Measurements from ENCODE around the gene MPHOSPH6. TPM values are rescaled to one million over a fixed set of nuclear protein-coding genes. Genes with fewer than 3 reads are reported as not detected.

Gene MPHOSPH6
- total RNA-seq, 4 donors from 2014 or later = 5.0 to 47.7 (median 32.4) TPM; not detected in 1

DNA sequence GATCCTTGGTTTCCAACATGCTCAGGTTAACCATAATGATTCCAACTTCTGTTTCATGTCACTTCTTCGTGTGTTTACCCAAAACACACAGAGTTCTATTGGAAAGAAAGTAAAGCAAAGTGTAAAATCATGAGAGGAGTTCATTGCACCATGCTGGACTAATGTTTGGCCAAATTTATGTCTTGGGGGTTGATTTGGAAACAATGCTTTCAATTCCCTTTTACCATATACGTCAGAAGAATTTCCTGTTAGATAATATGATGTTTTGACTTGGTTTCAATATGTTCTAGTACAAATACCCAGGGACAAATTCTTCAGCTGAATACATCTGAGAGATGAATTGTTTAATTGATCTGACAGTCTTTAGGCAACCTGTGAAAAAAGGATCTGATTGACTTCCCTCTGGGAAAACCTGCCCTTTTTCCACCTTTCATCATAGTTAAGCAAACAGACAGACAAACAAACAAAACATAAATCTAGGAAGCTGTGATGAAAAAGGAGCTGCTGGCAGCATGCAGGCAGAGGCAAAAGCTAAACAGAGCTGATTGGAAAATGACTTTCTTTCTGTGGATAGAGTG is 26.0 kb upstream of the MPHOSPH6 start:
- Histone ChIP-seq H3K4me3 (no peak overlapping the region), H3K36me3 (no peaks in the 10 kb centered on the region), H3K27ac (peak overlapping the region; percentile 39 to 59 (median 57)), H3K27me3 (no peaks in the 10 kb centered on the region), H3K4me1 (peaks cover 0 to 24% (median 9%) of the 10 kb centered on the region in 4 donors), H3K9me3 (no peaks in the 10 kb centered on the region)
- DNase-seq = no peak
- WGBS, 2 donors (ENCODE audit: low coverage in 1 of 2) = 28 to 45% methylated on average over 1 to 2 of the region's 2 CpGs
- in situ Hi-C loops (cut with MboI; ENCODE audit: low pct_ligation_motif_present in 1 of 4, low pct_unique_long_range_greater_than_20kb in 1 of 4, low sequenced_read_pairs in 3 of 4) (no loop called here), intact Hi-C loops (cut with DNase I; ENCODE audit: low total_unique reads) (no loop called here)
- TF ChIP-seq POLR2AphosphoS5 (IDR thresholded peaks at IDR 0.05) (peak; percentile 26 to 32 (median 29)), POLR2A (IDR thresholded peaks at IDR 0.05) (no peak), EP300 (IDR thresholded peaks at IDR 0.05; ENCODE audit: low read depth) (no peak)
- TF ChIP-seq, protein P1, sequence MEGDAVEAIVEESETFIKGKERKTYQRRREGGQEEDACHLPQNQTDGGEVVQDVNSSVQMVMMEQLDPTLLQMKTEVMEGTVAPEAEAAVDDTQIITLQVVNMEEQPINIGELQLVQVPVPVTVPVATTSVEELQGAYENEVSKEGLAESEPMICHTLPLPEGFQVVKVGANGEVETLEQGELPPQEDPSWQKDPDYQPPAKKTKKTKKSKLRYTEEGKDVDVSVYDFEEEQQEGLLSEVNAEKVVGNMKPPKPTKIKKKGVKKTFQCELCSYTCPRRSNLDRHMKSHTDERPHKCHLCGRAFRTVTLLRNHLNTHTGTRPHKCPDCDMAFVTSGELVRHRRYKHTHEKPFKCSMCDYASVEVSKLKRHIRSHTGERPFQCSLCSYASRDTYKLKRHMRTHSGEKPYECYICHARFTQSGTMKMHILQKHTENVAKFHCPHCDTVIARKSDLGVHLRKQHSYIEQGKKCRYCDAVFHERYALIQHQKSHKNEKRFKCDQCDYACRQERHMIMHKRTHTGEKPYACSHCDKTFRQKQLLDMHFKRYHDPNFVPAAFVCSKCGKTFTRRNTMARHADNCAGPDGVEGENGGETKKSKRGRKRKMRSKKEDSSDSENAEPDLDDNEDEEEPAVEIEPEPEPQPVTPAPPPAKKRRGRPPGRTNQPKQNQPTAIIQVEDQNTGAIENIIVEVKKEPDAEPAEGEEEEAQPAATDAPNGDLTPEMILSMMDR (IDR thresholded peaks at IDR 0.05) = no peak

DNA sequence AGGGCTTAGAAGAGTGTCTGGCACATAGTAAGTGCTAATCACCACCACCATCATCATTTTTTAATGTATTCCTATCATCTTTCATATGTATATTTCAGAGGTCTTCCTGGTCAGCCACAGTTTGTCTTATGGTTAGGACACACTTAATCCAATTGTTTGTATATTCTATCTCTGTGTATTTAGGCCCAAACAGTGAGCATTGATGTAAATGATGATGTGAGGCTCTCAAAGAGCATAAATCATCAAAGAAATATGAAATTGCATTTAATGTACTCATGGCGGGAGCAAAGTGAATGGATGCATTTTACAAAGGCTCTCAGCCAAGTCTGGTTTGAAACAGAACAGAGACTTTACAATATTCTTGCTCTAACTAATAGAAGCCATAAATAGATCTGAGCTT is 24.1 kb upstream of the MPHOSPH6 start:
- TF ChIP-seq EP300 (IDR thresholded peaks at IDR 0.05; ENCODE audit: low read depth) (no peak), POLR2AphosphoS5 (IDR thresholded peaks at IDR 0.05) (no peak), POLR2A (IDR thresholded peaks at IDR 0.05) (no peak)
- TF ChIP-seq, protein P1 (IDR thresholded peaks at IDR 0.05) = no peak
- H3K27ac ChIP-seq = no peak overlapping the region
- intact Hi-C loops (cut with DNase I; ENCODE audit: low total_unique reads) (no loop called here), in situ Hi-C loops (cut with MboI; ENCODE audit: low pct_ligation_motif_present in 1 of 4, low pct_unique_long_range_greater_than_20kb in 1 of 4, low sequenced_read_pairs in 3 of 4) (no loop called here)
- H3K9me3 ChIP-seq = no peaks in the 10 kb centered on the region
- no peak overlapping the region for H3K4me3 ChIP-seq
- no peaks in the 10 kb centered on the region for H3K27me3 ChIP-seq
- DNase-seq = no peak
- peaks cover 0 to 24% (median 9%) of the 10 kb centered on the region in 4 donors for H3K4me1 ChIP-seq
- H3K36me3 ChIP-seq = no peaks in the 10 kb centered on the region
- whole genome bisulfite sequencing, 2 donors (ENCODE audit: low coverage in 1 of 2) = 71 to 84% methylated on average over 1 of the region's 1 CpG

DNA sequence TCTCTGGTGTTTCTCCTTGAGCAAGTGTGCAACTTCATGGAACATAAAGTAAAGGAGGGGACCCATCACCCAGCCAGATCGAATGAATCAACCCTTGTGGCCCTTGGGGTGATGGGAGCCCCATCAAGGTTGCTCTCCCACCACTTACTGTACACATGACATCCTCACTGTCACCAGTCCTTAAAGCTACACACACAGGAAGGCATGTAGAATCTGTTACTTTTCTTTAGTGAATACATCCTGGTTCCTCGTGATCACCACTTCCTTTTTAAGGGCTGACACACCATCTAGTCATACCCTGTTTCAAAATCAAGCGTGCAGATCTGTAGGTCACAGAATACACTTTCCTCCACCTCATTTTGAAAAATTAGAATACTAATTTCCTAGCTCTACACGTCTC is 22.6 kb upstream of the MPHOSPH6 start:
- Histone ChIP-seq H3K27me3 (no peaks in the 10 kb centered on the region), H3K4me1 (peaks cover 0 to 24% (median 9%) of the 10 kb centered on the region in 4 donors), H3K4me3 (no peak overlapping the region), H3K36me3 (no peaks in the 10 kb centered on the region), H3K9me3 (no peaks in the 10 kb centered on the region), H3K27ac (no peak overlapping the region)
- intact Hi-C loops (cut with DNase I; ENCODE audit: low total_unique reads) = no loop called here
- no peak for DNase-seq
- WGBS, 2 donors (ENCODE audit: low coverage in 1 of 2) = 51 to 61% methylated on average over 3 to 4 of the region's 4 CpGs
- no peak for TF ChIP-seq POLR2A (IDR thresholded peaks at IDR 0.05)
- TF ChIP-seq EP300 (IDR thresholded peaks at IDR 0.05; ENCODE audit: low read depth) = no peak
- in situ Hi-C loops (cut with MboI; ENCODE audit: low pct_ligation_motif_present in 1 of 4, low pct_unique_long_range_greater_than_20kb in 1 of 4, low sequenced_read_pairs in 3 of 4) = no loop called here

DNA sequence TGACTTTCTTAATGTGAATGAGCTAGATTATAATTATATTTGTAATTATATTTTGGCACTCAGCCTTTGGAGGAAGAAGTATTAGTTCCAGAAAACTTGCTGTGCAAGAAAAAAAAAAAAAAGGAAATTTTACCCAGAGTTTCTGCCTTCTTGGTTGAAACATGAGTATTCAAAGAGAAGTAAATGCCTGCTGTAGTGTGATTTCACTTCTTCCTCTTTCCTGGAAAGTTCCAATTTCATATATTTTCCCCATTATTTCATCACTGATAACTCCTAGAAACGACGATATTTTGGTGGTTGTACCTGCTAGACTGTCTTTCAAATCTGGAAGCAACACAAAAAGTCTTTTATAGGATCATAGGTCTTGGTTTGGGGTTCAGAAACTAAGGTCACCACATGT is 20.4 kb upstream of the MPHOSPH6 start:
- TF ChIP-seq EP300 (IDR thresholded peaks at IDR 0.05; ENCODE audit: low read depth) = no peak
- TF ChIP-seq POLR2A (IDR thresholded peaks at IDR 0.05) = no peak
- no peak for TF ChIP-seq POLR2AphosphoS5 (IDR thresholded peaks at IDR 0.05)
- TF ChIP-seq, protein P1 (IDR thresholded peaks at IDR 0.05) = no peak
- no peak overlapping the region for H3K4me3 ChIP-seq
- H3K36me3 ChIP-seq = no peaks in the 10 kb centered on the region
- peaks cover 0 to 6% (median 0%) of the 10 kb centered on the region in 4 donors for H3K4me1 ChIP-seq
- no peaks in the 10 kb centered on the region for H3K9me3 ChIP-seq
- in situ Hi-C loops (cut with MboI; ENCODE audit: low pct_ligation_motif_present in 1 of 4, low pct_unique_long_range_greater_than_20kb in 1 of 4, low sequenced_read_pairs in 3 of 4) (no loop called here), intact Hi-C loops (cut with DNase I; ENCODE audit: low total_unique reads) (no loop called here)
- H3K27ac ChIP-seq = no peak overlapping the region
- no peak for DNase-seq
- 92 to 100% methylated on average over 2 of the region's 2 CpGs for WGBS, 2 donors (ENCODE audit: low coverage in 1 of 2)
- no peaks in the 10 kb centered on the region for H3K27me3 ChIP-seq

DNA sequence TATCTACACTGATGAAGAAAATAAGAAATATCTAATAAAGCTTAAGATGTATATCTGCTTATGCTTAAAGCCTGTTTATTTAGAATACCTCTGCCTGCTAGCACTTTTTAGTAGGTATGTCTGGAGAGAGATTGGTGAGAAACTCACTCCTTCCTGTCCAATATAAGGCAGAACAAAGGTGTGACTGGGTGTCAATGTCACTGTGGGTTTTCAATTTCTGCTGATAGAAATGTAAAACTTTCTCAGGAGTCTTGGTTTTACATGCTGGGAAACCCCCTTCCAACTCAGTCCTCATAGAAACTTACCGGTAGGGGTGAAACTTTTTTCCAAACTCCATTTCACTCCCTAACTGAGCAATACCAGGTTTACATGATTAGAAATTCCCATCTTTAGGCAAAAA is 17.8 kb upstream of the MPHOSPH6 start:
- no peaks in the 10 kb centered on the region for H3K27me3 ChIP-seq
- in situ Hi-C loops (cut with MboI; ENCODE audit: low pct_ligation_motif_present in 1 of 4, low pct_unique_long_range_greater_than_20kb in 1 of 4, low sequenced_read_pairs in 3 of 4) = no loop called here
- no peaks in the 10 kb centered on the region for H3K4me1 ChIP-seq
- H3K9me3 ChIP-seq = no peaks in the 10 kb centered on the region
- no peaks in the 10 kb centered on the region for H3K36me3 ChIP-seq
- intact Hi-C loops (cut with DNase I; ENCODE audit: low total_unique reads) = no loop called here
- TF ChIP-seq EP300 (IDR thresholded peaks at IDR 0.05; ENCODE audit: low read depth) (no peak), POLR2A (IDR thresholded peaks at IDR 0.05) (no peak), POLR2AphosphoS5 (IDR thresholded peaks at IDR 0.05) (no peak)
- TF ChIP-seq, protein P1 (IDR thresholded peaks at IDR 0.05) = no peak
- DNase-seq = no peak
- WGBS, 2 donors (ENCODE audit: low coverage in 1 of 2) = 40 to 50% methylated on average over 1 of the region's 1 CpG
- no peak overlapping the region for H3K27ac ChIP-seq
- H3K4me3 ChIP-seq = no peak overlapping the region
